Measurements from ENCODE around the gene HPCA.

The HPCA gene

DNA sequence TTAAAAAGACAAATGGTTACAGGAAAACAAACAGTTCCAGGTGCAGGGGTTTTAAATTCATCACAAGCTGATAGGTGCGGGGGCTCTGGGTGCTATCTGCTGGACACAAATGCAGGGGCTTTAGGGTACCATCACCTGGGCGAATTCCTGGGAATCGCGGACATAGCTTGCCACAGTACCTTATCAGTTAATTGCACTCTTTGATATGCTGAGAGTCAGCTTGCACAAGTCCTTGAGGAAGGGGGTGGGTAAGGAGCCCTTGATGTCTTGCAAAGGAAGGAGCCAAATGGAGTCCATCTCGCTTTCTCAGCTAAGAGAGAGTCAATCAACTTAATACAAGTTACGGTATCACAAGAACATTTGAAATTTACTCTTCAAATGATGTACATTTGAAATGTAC, 40.3 kb downstream of the HPCA start:
- Histone ChIP-seq H3K4me3 (no peak overlapping the region), H3K27ac (no peak overlapping the region)

- H3K27ac ChIP-seq, result no peak overlapping the region
- H3K4me3 ChIP-seq, result no peak overlapping the region
Observed at GRCh38 chr1:32927441-32927840, 41.1 kb downstream of the HPCA start.

DNA sequence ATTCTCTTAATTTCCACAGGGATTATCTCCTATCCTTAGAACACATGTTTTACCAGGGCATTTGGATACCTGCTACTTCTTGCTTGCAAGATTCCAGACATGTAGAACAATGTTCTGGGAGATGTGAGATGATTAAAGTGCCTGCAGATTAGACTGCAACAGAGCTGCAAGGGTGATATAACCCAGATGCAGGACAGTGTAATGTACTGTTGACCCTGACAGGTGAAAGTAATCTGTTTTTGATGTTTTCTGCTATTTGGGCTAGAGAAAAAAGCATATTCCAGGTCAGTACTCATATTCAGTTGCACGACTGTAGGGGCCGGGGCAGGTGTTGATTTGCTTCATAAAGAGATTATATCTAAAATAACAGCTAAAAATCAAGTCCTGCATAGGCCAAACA, 42.0 kb downstream of the HPCA start:
- H3K4me3 ChIP-seq, result no peak overlapping the region

DNA sequence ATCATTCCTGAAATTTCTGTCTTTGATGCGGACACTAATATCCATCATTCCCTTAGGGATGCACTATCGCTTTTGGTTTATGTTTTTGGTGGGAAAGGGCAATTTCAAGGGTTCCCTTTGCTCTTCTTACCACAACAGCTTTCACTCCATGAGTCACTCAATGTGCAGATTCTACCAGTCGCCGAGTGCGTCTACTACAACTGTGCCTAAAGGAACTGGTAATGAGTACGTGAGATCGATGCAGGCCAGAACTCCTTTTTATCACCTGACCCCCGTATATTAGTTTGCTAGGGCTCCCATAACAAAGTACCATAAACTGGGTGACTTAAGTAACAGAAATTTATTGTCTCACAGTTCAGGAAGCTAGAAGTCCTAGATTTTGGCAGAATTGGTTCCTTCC, 42.4 kb downstream of the HPCA start:
- no peak overlapping the region for H3K27ac ChIP-seq
- no peak overlapping the region for H3K4me3 ChIP-seq

More for the DNA sequence above, 42.0 kb downstream of the HPCA start:
- no peak overlapping the region for H3K27ac ChIP-seq

- no peak overlapping the region for H3K4me3 ChIP-seq
- H3K27ac ChIP-seq, result no peak overlapping the region
Observed at GRCh38 chr1:32929366-32929765, 43.1 kb downstream of the HPCA start.

GRCh38 chr1:32931760-32932159, 45.5 kb downstream of the HPCA start:
- H3K27ac ChIP-seq, result no peak overlapping the region

GRCh38 chr1:32933742-32934322, 47.5 kb downstream of the HPCA start:
- Histone ChIP-seq H3K4me3 (no peak overlapping the region), H3K27ac (peak overlapping the region in 10 of 21 experiments; percentile 11 to 51 (median 25))

More at GRCh38 chr1:32931760-32932159, 45.5 kb downstream of the HPCA start:
- no peak overlapping the region for H3K4me3 ChIP-seq

GRCh38 chr1:32934535-32934934, 48.2 kb downstream of the HPCA start:
- Histone ChIP-seq H3K4me3 (no peak overlapping the region), H3K27ac (peak overlapping the region in 8 of 21 experiments; percentile 11 to 51 (median 30))

- Histone ChIP-seq H3K4me3 (no peak overlapping the region), H3K27ac (no peak overlapping the region)
Observed at GRCh38 chr1:32937061-32937460, 50.8 kb downstream of the HPCA start.

DNA sequence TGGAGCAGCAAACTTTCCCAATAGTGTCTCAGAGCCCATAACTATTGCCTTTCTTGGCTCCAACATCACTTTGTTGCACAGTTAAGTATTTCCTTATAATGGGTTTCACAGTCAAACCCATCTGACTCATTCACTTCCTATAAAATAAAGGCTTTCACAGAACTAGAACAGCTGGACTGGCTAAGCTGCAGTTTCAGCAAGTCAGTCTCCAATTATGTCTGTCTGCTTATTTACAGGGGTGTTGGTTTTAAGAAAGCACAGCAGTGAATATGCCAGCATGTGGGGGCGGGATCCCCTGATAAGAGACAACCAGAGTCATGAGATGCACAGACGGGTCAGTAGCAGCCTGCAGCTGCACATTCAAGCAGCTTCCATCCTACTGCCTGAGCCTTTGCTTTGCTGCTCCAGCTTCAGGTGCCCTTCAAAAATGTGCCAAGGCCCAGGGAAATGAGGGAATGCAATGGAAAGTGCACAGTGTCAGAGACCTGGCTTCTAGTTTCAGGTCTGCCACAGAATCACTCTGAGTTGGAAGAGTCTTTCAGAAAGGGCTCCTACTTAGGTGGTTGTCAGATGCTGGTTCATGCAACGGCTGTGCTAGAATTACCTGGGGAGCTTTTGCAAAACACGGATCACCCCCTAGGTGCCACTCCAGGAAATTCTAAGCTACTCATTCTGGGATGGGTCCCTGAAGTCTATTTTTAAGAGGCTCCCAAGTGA, 53.5 kb downstream of the HPCA start:
- H3K4me3 ChIP-seq, result no peak overlapping the region
- peak overlapping the region in 16 of 21 experiments; percentile 10 to 66 (median 49) for H3K27ac ChIP-seq

GRCh38 chr1:32944180-32944579, 57.9 kb downstream of the HPCA start:
- no peak overlapping the region for H3K4me3 ChIP-seq
- H3K27ac ChIP-seq, result no peak overlapping the region

All from skin epidermis (tissue), 12 donors.